GM11168 (cell line): ENCODE data around the gene DYNC1H1.

Source experiments
- in situ Hi-C: fragments of 300-500 bp; cut with MboI; formaldehyde crosslinking; loops from one replicate; pipeline ENCODE4 v1.12.0; 2022; ENCODE audit warnings: low sequenced_read_pairs; ENCODE audit not compliant: unreplicated experiment

Gene DYNC1H1

GRCh38 chr14:102028733-102029132 is 64.4 kb downstream of the DYNC1H1 start:
- in situ Hi-C loops: no loop called here

- in situ Hi-C loops: no loop called here
Measured at GRCh38 chr14:102029956-102030355, 65.6 kb downstream of the DYNC1H1 start.

DNA sequence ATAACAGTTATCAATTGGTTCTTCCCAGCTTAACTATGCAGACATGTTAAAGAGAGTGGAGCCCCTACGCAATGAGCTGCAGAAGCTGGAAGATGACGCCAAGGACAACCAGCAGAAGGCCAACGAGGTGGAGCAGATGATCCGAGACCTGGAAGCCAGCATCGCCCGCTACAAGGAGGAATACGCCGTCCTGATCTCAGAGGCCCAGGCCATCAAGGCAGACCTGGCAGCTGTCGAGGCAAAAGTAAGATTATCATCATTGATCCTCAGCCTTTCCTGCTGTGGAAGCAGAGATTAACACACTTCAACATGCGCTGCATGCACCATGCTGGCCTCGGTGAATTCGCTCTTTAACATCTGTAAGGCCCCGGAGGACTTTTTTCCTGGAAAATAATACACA is 68.9 kb downstream of the DYNC1H1 start:
- in situ Hi-C loops: no loop called here

GRCh38 chr14:102034301-102034700 is 69.9 kb downstream of the DYNC1H1 start:
- in situ Hi-C loops: no loop called here

GRCh38 chr14:102035914-102036313 is 71.5 kb downstream of the DYNC1H1 start:
- in situ Hi-C loops: no loop called here

DNA sequence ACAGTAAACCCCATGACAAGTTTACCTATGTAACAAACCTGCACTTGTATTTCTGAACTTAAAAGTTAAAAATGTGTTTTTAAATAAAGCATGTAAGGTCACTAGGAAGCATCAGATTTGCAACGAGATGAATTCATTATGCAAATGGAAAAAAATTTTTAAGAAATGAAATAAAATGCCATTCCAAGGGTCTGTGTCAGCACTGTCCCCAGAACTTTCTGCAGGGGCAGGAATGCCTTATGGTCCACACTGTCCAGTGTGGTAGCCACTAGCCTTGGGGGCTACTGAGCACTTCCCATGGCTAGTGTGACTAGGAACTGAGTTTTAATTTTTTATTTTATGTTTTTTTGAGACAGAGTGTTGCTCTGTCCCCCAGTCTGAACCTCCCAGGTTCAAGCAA is 73.3 kb downstream of the DYNC1H1 start:
- in situ Hi-C loops: no loop called here

DNA sequence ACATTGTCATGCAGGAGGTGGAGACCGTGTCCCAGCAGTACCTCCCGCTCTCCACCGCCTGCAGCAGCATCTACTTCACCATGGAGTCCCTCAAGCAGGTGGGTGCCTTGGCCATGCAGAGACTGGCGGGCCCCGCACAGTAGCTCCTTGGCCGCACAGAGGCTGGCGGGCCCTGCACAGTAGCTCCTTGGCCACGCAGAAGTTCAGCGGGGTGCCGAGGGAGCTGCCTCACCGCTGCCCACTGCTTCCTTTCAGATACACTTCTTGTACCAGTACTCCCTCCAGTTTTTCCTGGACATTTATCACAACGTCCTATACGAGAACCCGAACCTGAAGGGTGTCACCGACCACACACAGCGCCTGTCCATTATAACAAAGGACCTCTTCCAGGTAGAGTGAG is 74.8 kb downstream of the DYNC1H1 start:
- in situ Hi-C loops: no loop called here

DNA sequence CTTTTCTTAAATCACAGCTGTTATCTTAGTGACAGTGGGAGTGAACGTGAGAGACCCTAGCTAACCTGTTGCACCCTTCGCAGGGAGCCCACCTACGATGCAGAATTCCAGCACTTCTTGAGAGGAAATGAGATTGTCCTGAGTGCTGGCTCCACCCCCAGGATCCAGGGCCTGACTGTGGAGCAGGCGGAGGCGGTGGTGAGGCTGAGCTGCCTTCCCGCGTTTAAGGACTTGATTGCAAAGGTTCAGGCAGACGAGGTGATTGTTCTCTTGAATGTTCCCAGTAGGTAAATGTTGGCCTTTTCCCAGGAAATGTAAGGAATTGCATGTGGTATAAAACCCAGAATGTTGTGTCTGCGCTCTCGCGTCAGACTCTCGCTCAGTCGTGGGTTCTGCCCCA is 75.8 kb downstream of the DYNC1H1 start:
- in situ Hi-C loops: no loop called here

GRCh38 chr14:102042699-102043098 is 78.3 kb downstream of the DYNC1H1 start:
- in situ Hi-C loops: no loop called here

DNA sequence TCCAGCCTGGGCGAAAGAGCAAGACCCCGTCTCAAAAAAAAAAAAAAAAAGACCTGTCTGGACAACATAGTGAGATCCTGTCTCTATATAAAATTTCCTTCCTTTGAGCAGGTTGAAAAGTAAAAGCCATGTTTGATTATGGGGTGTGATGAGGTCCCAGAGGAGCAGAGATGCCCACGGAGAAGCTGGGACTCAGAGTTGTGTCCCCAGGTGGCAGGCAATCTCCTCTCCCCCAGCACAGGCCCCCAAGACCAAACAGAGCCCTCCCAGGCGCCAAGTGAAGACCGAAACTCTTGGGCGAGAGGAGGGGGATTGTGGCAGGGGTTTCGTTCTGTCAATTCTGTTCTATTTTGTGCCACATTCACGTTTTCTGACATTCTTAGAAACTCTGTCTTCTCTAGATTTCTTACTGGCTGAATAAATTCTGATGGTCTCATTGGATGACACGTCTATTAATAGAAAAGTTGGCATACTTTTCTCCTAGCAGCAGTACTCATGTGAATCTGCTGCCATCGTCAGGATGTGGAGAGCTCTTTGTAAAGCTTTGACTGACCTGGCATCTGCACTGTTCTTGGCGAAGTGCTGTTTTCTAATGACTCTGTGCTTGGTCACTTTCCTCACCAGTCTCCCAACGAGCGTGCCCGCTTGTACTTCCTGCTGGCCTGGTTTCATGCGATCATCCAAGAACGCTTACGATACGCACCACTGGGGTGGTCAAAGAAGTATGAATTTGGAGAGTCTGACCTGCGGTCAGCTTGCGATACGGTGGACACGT is 79.1 kb downstream of the DYNC1H1 start:
- in situ Hi-C loops: no loop called here

DNA sequence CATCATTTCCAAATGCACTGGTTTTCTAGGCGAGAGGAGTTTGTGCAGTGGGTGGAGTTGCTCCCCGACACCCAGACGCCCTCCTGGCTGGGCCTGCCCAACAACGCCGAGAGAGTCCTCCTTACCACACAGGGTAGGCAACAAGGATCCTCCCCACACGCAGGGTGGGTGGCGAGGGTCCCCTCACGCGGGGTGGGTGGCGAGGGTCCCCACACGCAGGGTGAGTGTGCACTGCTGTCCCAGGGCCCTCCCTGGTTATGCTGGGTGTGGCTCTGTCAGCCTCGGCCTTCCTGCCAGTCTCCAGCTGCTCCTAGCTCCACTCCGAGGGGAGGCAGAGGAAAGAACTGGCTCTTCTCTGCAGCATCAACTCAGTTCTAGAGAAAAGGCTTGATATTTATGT is 80.2 kb downstream of the DYNC1H1 start:
- in situ Hi-C loops: no loop called here

- in situ Hi-C loops: no loop called here
Measured at GRCh38 chr14:102046337-102047278, 82.2 kb downstream of the DYNC1H1 start.

DNA sequence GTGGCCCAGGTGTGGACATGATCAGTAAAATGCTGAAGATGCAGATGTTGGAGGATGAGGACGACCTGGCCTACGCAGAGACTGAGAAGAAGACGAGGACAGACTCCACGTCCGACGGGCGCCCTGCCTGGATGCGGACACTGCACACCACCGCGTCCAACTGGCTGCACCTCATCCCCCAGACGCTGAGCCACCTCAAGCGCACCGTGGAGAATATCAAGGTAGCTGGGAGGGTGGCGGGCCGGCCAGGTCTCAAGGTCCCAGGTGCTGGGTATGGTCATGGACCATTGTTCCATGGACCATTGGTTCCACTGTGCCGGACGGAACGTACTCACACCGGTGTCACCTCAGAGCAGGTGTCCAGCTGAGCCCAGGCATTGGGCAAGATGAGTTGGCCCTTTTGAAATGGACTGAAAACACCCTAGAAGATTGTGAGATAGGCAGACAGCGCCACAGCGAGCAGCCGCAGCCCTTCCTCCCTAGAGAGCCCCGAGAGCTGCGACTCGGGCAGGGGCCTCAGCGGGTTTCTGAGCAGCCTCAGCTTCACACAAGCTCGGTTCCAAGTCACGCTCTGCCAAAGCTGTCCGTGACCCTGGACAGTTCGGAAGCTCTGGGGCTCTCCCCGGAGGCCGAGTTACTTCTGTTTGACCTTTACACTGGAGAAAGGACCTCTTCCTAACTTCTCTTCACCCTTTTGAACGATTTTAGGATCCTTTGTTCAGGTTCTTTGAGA is 83.6 kb downstream of the DYNC1H1 start:
- in situ Hi-C loops: no loop called here

GRCh38 chr14:102049258-102050025 is 85.1 kb downstream of the DYNC1H1 start:
- in situ Hi-C loops: no loop called here

DNA sequence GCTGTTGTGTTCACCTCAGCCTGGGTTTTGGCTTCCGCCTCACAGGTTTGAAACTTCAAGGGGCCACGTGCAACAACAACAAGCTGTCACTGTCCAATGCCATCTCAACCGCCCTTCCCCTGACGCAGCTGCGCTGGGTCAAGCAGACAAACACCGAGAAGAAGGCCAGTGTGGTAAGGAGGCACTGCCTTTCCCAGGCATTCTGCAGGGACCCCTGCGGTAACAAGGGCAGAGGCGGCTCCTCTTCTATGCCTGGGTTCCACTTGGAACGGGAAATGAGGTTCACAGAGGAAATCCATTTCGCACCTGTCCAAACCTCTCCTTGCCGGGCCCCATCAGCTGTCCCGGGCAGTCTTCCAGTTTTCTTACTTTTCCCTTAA is 85.6 kb downstream of the DYNC1H1 start:
- in situ Hi-C loops: no loop called here

GRCh38 chr14:102050625-102051024 is 86.3 kb downstream of the DYNC1H1 start:
- in situ Hi-C loops: no loop called here

GRCh38 chr14:102052522-102052921 is 88.1 kb downstream of the DYNC1H1 start:
- in situ Hi-C loops: no loop called here

GRCh38 chr14:102055181-102055901 is 91.0 kb downstream of the DYNC1H1 start:
- in situ Hi-C loops: no loop called here

DNA sequence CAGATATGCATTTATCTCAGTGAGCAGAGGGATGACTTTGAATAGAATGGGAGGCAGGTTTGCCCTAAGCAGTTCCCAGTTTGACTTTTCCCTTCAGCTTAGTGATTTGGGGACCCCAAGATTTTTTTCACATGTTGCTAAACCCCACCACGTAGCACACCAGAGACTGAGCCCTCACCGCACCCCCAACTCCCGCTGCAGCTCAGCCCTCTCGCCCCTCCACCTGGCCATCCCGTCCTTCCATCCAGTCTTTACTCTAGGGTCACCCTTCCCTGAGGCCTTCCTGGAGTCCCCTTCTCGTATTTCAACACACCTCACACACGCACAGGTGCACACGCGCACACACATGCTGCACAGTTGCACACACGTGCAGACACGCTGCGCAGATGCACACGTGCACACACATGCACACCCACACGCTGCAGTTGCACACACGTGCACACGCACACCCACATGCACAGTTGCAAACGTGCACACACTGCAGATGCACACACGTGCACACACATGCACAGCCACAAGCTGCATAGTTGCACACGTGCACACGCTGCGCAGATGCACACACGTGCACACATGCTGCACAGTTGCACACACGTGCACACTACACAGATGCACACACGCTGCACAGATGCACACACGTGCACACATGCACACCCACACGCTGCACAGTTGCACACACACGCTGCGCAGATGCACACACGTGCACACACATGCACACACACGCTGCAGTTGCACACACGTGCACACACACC is 92.5 kb downstream of the DYNC1H1 start:
- in situ Hi-C loops: no loop called here
